Dendritic cell treated with granulocyte-macrophage colony-stimulating factor and Interleukin-4, amounts not matched to agents 40 ng/mL and 50 ng/mL, for 4 days (primary cell): ENCODE measurements around the gene GPR85.

Experiments
- H3K27ac Mint-ChIP-seq: one replicate; pipeline ENCODE4 v1.8.0; 2022; ENCODE audit warnings: mild to moderate bottlenecking, mixed read lengths
- H3K27me3 Mint-ChIP-seq: one replicate; pipeline ENCODE4 v1.8.0; 2022; ENCODE audit warnings: mild to moderate bottlenecking, mixed read lengths
- H3K36me3 Mint-ChIP-seq: one replicate; pipeline ENCODE4 v1.8.0; 2022; ENCODE audit warnings: low read depth, mixed read lengths
- H3K4me1 Mint-ChIP-seq: one replicate; pipeline ENCODE4 v1.8.0; 2022; ENCODE audit warnings: low read depth, mixed read lengths
- H3K4me3 Mint-ChIP-seq: one replicate; pipeline ENCODE4 v1.8.0; 2022; ENCODE audit warnings: mild to moderate bottlenecking, moderate library complexity, mixed read lengths
- H3K9me3 Mint-ChIP-seq: one replicate; pipeline ENCODE4 v1.8.0; 2022; ENCODE audit warnings: mixed read lengths
- intact Hi-C: fragments of 100-400 bp; cut with micrococcal nuclease; formaldehyde crosslinking; loops from one replicate; pipeline ENCODE4 v1.15.0; 2022

GPR85 gene

GRCh38 chr7:113099284-113099919 lies 12.8 kb upstream of the GPR85 start:
- Mint-ChIP-seq H3K36me3 (no peaks in the 10 kb centered on the region), H3K27ac (no peak overlapping the region), H3K27me3 (peaks cover 3% of the 10 kb centered on the region), H3K4me3 (no peak overlapping the region), H3K4me1 (no peaks in the 10 kb centered on the region), H3K9me3 (peaks cover 11% of the 10 kb centered on the region)
- intact Hi-C loops, result no loop called here

- no peak overlapping the region for H3K4me3 Mint-ChIP-seq
- no peaks in the 10 kb centered on the region for H3K4me1 Mint-ChIP-seq
- H3K27ac Mint-ChIP-seq, result no peak overlapping the region
- no peaks in the 10 kb centered on the region for H3K9me3 Mint-ChIP-seq
- no peaks in the 10 kb centered on the region for H3K36me3 Mint-ChIP-seq
- H3K27me3 Mint-ChIP-seq, result peaks cover 1% of the 10 kb centered on the region
- intact Hi-C loops, result no loop called here
Observed at GRCh38 chr7:113094517-113095249, 8.1 kb upstream of the GPR85 start.

GRCh38 chr7:113093561-113093960 lies 6.9 kb upstream of the GPR85 start:
- H3K27me3 Mint-ChIP-seq, result peaks cover 1% of the 10 kb centered on the region
- no peaks in the 10 kb centered on the region for H3K9me3 Mint-ChIP-seq
- no peak overlapping the region for H3K4me3 Mint-ChIP-seq
- no peaks in the 10 kb centered on the region for H3K36me3 Mint-ChIP-seq
- intact Hi-C loops, result no loop called here
- no peak overlapping the region for H3K27ac Mint-ChIP-seq
- no peaks in the 10 kb centered on the region for H3K4me1 Mint-ChIP-seq

- Mint-ChIP-seq H3K9me3 (no peaks in the 10 kb centered on the region), H3K27ac (no peak overlapping the region), H3K36me3 (no peaks in the 10 kb centered on the region), H3K4me1 (no peaks in the 10 kb centered on the region), H3K4me3 (no peak overlapping the region), H3K27me3 (peaks cover 1% of the 10 kb centered on the region)
- intact Hi-C loops, result no loop called here
Observed at GRCh38 chr7:113092762-113093161, 6.1 kb upstream of the GPR85 start.

- peaks cover 6% of the 10 kb centered on the region for H3K4me1 Mint-ChIP-seq
- H3K36me3 Mint-ChIP-seq, result no peaks in the 10 kb centered on the region
- intact Hi-C loops, result no loop called here
- H3K27me3 Mint-ChIP-seq, result peaks cover 27% of the 10 kb centered on the region
- no peaks in the 10 kb centered on the region for H3K9me3 Mint-ChIP-seq
- no peak overlapping the region for H3K27ac Mint-ChIP-seq
- no peak overlapping the region for H3K4me3 Mint-ChIP-seq
Observed at GRCh38 chr7:113087071-113087998, 708 bp upstream of the GPR85 start.

GRCh38 chr7:113085781-113086390 lies 741 bp downstream of the GPR85 start:
- Mint-ChIP-seq H3K4me3 (no peak overlapping the region), H3K36me3 (no peaks in the 10 kb centered on the region), H3K27me3 (peaks cover 26% of the 10 kb centered on the region), H3K9me3 (no peaks in the 10 kb centered on the region), H3K4me1 (peaks cover 6% of the 10 kb centered on the region), H3K27ac (no peak overlapping the region)
- intact Hi-C loops, result no loop called here

GRCh38 chr7:113084496-113085172 lies 2.0 kb downstream of the GPR85 start:
- peaks cover 6% of the 10 kb centered on the region for H3K4me1 Mint-ChIP-seq
- intact Hi-C loops, result no loop called here
- no peaks in the 10 kb centered on the region for H3K9me3 Mint-ChIP-seq
- no peaks in the 10 kb centered on the region for H3K36me3 Mint-ChIP-seq
- no peak overlapping the region for H3K27ac Mint-ChIP-seq
- H3K4me3 Mint-ChIP-seq, result no peak overlapping the region
- H3K27me3 Mint-ChIP-seq, result peaks cover 26% of the 10 kb centered on the region

GRCh38 chr7:113083816-113084495 lies 2.7 kb downstream of the GPR85 start:
- H3K36me3 Mint-ChIP-seq, result no peaks in the 10 kb centered on the region
- H3K27me3 Mint-ChIP-seq, result peaks cover 26% of the 10 kb centered on the region
- no peaks in the 10 kb centered on the region for H3K9me3 Mint-ChIP-seq
- intact Hi-C loops, result no loop called here
- no peak overlapping the region for H3K27ac Mint-ChIP-seq
- H3K4me1 Mint-ChIP-seq, result peaks cover 6% of the 10 kb centered on the region
- H3K4me3 Mint-ChIP-seq, result no peak overlapping the region

- peaks cover 26% of the 10 kb centered on the region for H3K27me3 Mint-ChIP-seq
Observed at GRCh38 chr7:113083132-113083815, 3.4 kb downstream of the GPR85 start.

GRCh38 chr7:113078331-113078730 lies 8.3 kb downstream of the GPR85 start:
- H3K27ac Mint-ChIP-seq, result no peak overlapping the region
- no peaks in the 10 kb centered on the region for H3K9me3 Mint-ChIP-seq
- H3K27me3 Mint-ChIP-seq, result peaks cover 6% of the 10 kb centered on the region
- no peak overlapping the region for H3K4me3 Mint-ChIP-seq
- no peaks in the 10 kb centered on the region for H3K4me1 Mint-ChIP-seq
- intact Hi-C loops, result loop anchor here (10.0 kb wide), 1 partner anchor 46 kb away; no protein-coding TSS in a partner anchor
- no peaks in the 10 kb centered on the region for H3K36me3 Mint-ChIP-seq

More at GRCh38 chr7:113083132-113083815, 3.4 kb downstream of the GPR85 start:
- no peaks in the 10 kb centered on the region for H3K36me3 Mint-ChIP-seq
- no peaks in the 10 kb centered on the region for H3K9me3 Mint-ChIP-seq
- intact Hi-C loops, result no loop called here
- H3K27ac Mint-ChIP-seq, result no peak overlapping the region
- H3K4me3 Mint-ChIP-seq, result no peak overlapping the region
- peaks cover 6% of the 10 kb centered on the region for H3K4me1 Mint-ChIP-seq

- intact Hi-C loops, result loop anchor here (10.0 kb wide), 1 partner anchor 48 kb away; no protein-coding TSS in a partner anchor
- Mint-ChIP-seq H3K9me3 (no peaks in the 10 kb centered on the region), H3K27ac (no peak overlapping the region), H3K36me3 (no peaks in the 10 kb centered on the region), H3K4me1 (no peaks in the 10 kb centered on the region), H3K27me3 (peaks cover 6% of the 10 kb centered on the region), H3K4me3 (no peak overlapping the region)
Observed at GRCh38 chr7:113076703-113077102, 9.9 kb downstream of the GPR85 start.

GRCh38 chr7:113071465-113071864 lies 15.2 kb downstream of the GPR85 start:
- Mint-ChIP-seq H3K36me3 (no peaks in the 10 kb centered on the region), H3K27ac (no peak overlapping the region), H3K4me1 (no peaks in the 10 kb centered on the region), H3K4me3 (no peak overlapping the region), H3K9me3 (no peaks in the 10 kb centered on the region), H3K27me3 (peaks cover 1% of the 10 kb centered on the region)
- intact Hi-C loops, result loop anchor here (10.0 kb wide), 1 partner anchor 53 kb away; no protein-coding TSS in a partner anchor
